Left ventricle myocardium inferior (tissue), 1 donor: Measurements from ENCODE around the gene COL11A2. TPM values are rescaled to one million over a fixed set of nuclear protein-coding genes. Genes with fewer than 3 reads are reported as not detected.
"Not testable (repeated sequence)": the region's sequence is repeated elsewhere in the genome, so short reads cannot be mapped to it uniquely, and the experiment has no call there.

ENCODE experiments used
- DNase-seq: peaks from one replicate; pipeline ENCODE4 v3.0.0-alpha.2; 2020
- H3K27ac ChIP-seq: fragments of 200-600 bp; replicated peaks from 2 replicates; pipeline ENCODE4 v1.8.0; 2021
- H3K27me3 ChIP-seq: fragments of 200-600 bp; 2 replicates; pipeline ENCODE4 v1.8.0; 2021; ENCODE audit warnings: low read depth
- H3K36me3 ChIP-seq: fragments of 200-600 bp; 2 replicates; pipeline ENCODE4 v1.8.0; 2021
- H3K4me1 ChIP-seq: fragments of 200-600 bp; 2 replicates; pipeline ENCODE4 v1.8.0; 2021
- H3K4me3 ChIP-seq: fragments of 200-600 bp; 2 replicates; pipeline ENCODE4 v1.8.0; 2021; ENCODE audit warnings: mild to moderate bottlenecking, moderate library complexity
- H3K9me3 ChIP-seq: fragments of 200-600 bp; replicated peaks from 2 replicates; pipeline ENCODE4 v1.8.0; 2021
- CTCF ChIP-seq: fragments of 200-600 bp; IDR thresholded peaks from 2 replicates; pipeline ENCODE4 v1.8.0; 2021; ENCODE audit warnings: antibody characterized with exemption, mild to moderate bottlenecking, borderline replicate concordance
- intact Hi-C: fragments of 100-400 bp; cut with micrococcal nuclease; formaldehyde crosslinking; loops from one replicate; pipeline ENCODE4 v1.11.0; 2022
- total RNA-seq: library from RNA; stranded (reverse); fragmentation: NEBNext Ultra II Directional; extraction: Animal tissue kit (Norgen Biotek cat#: 25700); gene quantifications from one replicate; pipeline ENCODE4 v1.2.1, GENCODE V29; 2021
- donor health status: DM: no; HTN: yes; CAD: no; lungs with severe emphysema.

Gene COL11A2
- total RNA-seq, 1 donor from 2014 or later, result 1.3 TPM

- no peak for DNase-seq
- no peak overlapping the region for H3K4me3 ChIP-seq
- intact Hi-C loops, result no loop called here
- TF ChIP-seq CTCF, result no peak
- H3K27ac ChIP-seq, result no peak overlapping the region
- H3K4me1 ChIP-seq, result no peaks in the 10 kb centered on the region
- H3K9me3 ChIP-seq, result no peaks in the 10 kb centered on the region
- H3K36me3 ChIP-seq, result no peaks in the 10 kb centered on the region
- peaks cover 66% of the 10 kb centered on the region for H3K27me3 ChIP-seq
Measured at GRCh38 chr6:33235221-33235634, 43.0 kb upstream of the COL11A2 start.

GRCh38 chr6:33226503-33227120 lies 34.3 kb upstream of the COL11A2 start:
- H3K9me3 ChIP-seq, H3K4me3 ChIP-seq, intact Hi-C loops, DNase-seq, H3K36me3 ChIP-seq, H3K4me1 ChIP-seq, H3K27ac ChIP-seq: not testable (repeated sequence)
- peaks cover 69% of the 10 kb centered on the region for H3K27me3 ChIP-seq

GRCh38 chr6:33217681-33218080 lies 25.4 kb upstream of the COL11A2 start:
- Histone ChIP-seq H3K4me1 (peaks cover 16% of the 10 kb centered on the region), H3K36me3 (no peaks in the 10 kb centered on the region), H3K27ac (no peak overlapping the region), H3K27me3 (peaks cover 31% of the 10 kb centered on the region), H3K4me3 (no peak overlapping the region), H3K9me3 (no peaks in the 10 kb centered on the region)
- intact Hi-C loops, result no loop called here
- no peak for DNase-seq
- no peak for TF ChIP-seq CTCF

GRCh38 chr6:33217246-33217645 lies 25.0 kb upstream of the COL11A2 start:
- intact Hi-C loops, result no loop called here
- H3K27ac ChIP-seq, result no peak overlapping the region
- H3K36me3 ChIP-seq, result no peaks in the 10 kb centered on the region
- peaks cover 27% of the 10 kb centered on the region for H3K27me3 ChIP-seq
- H3K4me3 ChIP-seq, result no peak overlapping the region
- TF ChIP-seq CTCF, result no peak
- DNase-seq, result no peak
- peaks cover 21% of the 10 kb centered on the region for H3K4me1 ChIP-seq
- H3K9me3 ChIP-seq, result no peaks in the 10 kb centered on the region

- Histone ChIP-seq H3K4me1 (peaks cover 21% of the 10 kb centered on the region), H3K36me3 (peaks cover 9% of the 10 kb centered on the region), H3K27me3 (peaks cover 18% of the 10 kb centered on the region), H3K4me3 (no peak overlapping the region), H3K9me3 (no peaks in the 10 kb centered on the region), H3K27ac (no peak overlapping the region)
- no peak for DNase-seq
- intact Hi-C loops, result no loop called here
- TF ChIP-seq CTCF, result no peak
Measured at GRCh38 chr6:33216117-33216649, 23.9 kb upstream of the COL11A2 start.

- H3K36me3 ChIP-seq, result peaks cover 14% of the 10 kb centered on the region
- no peak overlapping the region for H3K4me3 ChIP-seq
- TF ChIP-seq CTCF, result no peak
- intact Hi-C loops, result no loop called here
- DNase-seq, result no peak
- no peak overlapping the region for H3K27ac ChIP-seq
- H3K4me1 ChIP-seq, result peaks cover 21% of the 10 kb centered on the region
- H3K27me3 ChIP-seq, result peaks cover 14% of the 10 kb centered on the region
- no peaks in the 10 kb centered on the region for H3K9me3 ChIP-seq
Measured at GRCh38 chr6:33215271-33216116, 23.2 kb upstream of the COL11A2 start.
